Left forelimb (tissue), 1 donor: Measurements from ENCODE around the gene TRIM37.
"Not testable (repeated sequence)": the region's sequence is repeated elsewhere in the genome, so short reads cannot be mapped to it uniquely, and the experiment has no call there.

Experiments
- DNase-seq: peaks from one replicate; pipeline ENCODE4 v3.0.0-alpha.2; 2018; ENCODE audit warnings: low spot score

Gene TRIM37

DNA sequence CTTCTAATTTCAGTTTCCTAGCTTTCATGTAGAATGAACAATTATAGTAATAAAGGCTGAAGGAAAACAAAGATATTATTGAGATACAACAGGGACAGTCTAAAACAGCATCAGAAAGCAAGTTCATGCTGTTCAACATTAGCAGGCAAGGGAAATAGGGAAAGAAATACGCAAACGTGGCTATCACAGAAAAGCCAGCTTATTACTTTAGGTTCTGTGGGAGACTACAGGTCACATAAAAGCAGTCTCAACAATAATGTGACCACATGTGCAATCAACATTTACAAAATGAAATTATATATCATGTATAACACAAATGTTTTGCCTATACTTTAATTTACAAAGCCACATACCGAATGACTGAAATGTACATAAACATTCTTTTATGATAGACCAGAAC, 4.9 kb upstream of the TRIM37 start:
- no peak for DNase-seq

DNA sequence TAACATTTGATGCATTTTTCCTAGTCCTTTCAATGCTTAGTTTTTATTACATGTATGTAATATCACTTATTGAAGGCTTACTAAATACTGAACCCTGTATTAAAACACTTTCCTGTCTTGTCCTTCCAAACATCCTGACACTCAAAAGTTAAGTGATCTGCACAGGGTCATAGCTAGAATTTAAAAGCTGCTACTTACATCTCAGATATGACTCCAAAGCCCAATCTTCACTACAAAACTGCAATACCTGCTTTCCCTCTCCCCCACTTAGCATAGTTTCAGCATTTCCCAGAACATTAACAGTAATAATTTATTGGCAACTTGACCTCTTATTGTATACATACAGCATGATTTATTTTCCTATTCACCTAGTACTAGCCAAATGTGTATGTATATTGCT, 4.3 kb upstream of the TRIM37 start:
- DNase-seq = no peak

DNA sequence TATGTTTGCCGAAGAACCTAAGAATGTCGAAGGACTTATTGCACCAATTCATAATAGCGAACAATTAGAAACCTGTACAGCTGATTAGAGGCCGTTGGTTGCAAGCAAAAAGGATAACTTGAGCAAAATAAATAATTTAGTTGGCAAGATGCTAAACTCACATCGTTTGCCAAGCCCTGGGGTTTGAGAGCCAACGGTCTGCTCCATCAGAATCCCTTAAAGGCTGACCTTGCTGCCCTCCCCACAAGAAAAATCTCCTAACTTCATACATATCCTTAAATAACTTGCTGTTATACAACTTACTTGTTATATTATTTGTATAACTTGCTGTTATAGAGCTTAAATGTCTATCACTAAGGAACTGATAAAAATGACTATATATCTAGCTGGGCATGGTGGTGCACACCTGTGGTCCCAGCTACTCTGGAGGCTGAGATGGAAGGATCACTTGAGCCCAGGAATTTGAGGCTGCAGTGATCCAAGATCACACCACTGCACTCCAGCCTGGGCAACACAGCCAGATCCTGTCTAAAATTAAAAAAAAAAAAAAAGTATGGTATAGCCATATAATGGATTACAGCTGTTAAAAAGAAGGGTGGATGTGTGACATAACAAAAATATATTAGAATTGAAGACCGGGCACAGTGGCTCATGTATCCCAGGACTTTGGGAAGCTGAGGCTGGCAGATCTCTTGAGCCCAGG, 1.9 kb upstream of the TRIM37 start:
- no peak for DNase-seq

- DNase-seq = no peak
Observed at GRCh38 chr17:59107306-59107670, 608 bp upstream of the TRIM37 start.

GRCh38 chr17:59105852-59106462, 723 bp downstream of the TRIM37 start:
- DNase-seq = peak; percentile 75

DNA sequence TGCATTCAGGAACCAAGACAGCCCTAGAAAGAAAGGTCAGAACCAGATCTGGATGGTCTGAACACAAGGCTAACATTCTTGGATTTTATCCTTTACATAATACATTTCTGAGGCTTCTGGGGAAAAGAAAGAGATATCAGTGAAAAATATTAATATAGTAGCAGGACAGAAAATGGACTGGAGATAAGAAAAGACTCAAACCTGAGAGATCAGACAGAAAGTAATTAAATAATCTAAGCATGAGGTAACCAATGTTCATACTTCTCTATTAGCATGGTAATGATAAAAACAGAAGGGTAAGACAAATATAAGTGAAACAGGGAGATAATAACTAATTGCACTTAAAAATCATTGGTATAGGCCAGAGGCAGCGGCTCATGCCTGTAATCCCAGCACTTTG, 5.5 kb downstream of the TRIM37 start:
- no peak for DNase-seq

GRCh38 chr17:59097876-59098275, 8.8 kb downstream of the TRIM37 start:
- no peak for DNase-seq

DNA sequence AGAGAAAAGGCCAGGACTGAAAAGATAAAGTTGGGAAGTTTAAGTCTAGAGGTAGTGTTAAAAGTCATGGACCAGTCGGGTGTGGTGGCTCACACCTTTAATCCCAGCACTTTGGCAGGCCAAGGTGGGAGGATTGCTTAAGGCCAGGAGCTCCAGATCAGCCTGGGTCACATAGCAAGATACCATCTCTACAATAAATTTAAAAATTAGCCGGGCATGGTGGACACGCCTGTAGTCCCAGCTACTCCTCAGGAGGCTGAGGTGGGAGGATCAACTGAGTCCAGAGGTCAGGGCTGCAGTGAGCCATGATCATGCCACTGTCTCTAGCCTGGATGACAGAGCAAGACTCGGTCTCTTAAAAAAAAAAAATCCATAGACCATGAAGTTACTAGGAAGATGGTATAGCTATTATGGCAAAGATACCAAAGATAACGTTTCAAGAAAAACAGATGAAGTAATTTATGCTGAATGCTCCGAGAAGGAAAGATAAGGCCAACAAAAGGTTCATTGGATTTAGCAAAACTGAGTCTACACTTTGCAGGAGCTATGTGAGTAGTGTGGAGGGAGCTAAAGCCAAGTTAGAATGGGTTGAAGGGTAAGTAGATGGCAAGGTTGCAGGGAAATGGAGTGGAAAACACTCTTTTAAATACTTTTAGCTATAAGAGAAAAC, 11.7 kb downstream of the TRIM37 start:
- DNase-seq = no peak

DNA sequence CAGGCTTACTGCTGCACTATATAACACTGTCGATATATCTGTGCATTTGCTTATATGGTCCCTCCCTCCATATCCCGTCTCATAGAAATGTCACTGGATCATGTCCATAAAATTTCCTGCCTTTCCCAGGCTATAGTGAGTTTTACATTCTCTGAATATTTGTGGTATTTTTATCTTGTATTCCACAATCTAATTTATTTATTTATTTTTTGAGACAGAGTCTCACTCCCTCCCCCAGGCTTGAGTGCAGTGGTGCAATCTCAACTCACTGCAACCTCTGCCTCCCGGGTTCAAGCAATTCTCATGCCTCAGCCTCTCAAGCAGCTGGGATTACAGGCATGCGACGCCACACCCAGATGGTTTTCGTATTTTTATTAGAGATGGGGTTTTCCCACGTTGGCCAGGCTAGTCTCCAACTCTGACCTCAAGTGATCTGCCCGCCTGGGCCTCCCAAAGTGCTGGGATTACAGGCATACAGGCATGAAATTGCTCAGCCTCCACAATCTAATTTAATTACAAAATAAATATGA, 12.9 kb downstream of the TRIM37 start:
- no peak for DNase-seq

GRCh38 chr17:59093145-59093701, 13.5 kb downstream of the TRIM37 start:
- DNase-seq = no peak

GRCh38 chr17:59090593-59090992, 16.1 kb downstream of the TRIM37 start:
- DNase-seq = not testable (repeated sequence)

- DNase-seq = no peak
Observed at GRCh38 chr17:59084154-59084553, 22.5 kb downstream of the TRIM37 start.

DNA sequence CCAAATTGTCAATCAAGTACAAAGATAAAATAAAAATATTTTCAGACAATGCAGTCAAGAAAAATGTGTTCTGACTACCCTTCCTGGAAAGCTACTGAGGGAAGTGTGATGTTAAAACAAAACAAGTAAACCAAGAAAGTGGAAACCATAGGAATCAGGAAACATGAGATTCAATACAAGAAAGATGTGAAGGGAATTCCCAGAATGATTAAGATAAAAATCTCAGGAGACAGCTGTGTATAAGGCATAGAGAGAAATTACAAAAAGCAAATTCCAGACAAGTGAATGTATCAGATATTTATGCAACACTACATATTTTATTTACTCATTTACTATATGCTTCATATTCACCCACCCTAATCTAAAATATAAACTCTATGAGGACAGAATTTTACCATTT, 32.2 kb downstream of the TRIM37 start:
- no peak for DNase-seq

DNA sequence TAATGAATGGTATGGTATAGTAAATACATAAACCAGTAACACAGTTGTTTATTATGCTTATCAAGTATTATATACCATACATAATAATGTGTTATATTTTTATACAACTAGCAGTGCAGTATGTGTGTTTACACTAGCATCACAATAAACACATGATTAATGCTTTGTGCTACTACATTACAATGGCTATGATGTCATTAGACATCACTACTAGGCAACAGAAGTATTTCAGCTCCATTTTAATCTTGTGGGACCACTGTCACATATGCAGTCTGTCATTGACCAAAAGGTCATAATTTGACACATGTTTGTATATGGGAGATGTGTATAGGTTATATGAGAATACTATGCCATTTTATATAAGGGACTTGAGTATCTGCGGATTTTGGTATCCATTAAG, 32.7 kb downstream of the TRIM37 start:
- no peak for DNase-seq

- DNase-seq = no peak
Observed at GRCh38 chr17:59069856-59070255, 36.8 kb downstream of the TRIM37 start.

DNA sequence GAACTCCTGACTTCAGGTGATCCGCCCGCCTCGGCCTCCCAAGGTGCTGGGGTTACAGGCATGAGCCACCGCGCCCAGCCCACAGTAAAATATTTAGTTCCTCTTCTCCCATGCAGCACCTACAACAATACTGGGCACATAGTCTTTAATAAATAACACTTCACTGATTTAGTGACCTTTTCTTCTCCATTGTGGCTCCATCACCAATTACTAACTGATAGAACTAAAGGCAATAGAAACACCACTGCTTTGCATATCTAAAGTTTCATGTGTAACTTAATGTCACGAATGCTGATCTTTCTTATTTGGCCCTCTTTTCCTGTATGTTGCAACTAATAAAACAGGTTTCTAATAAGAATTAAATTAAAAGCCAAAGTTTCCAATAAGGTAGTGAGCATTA, 38.9 kb downstream of the TRIM37 start:
- no peak for DNase-seq

DNA sequence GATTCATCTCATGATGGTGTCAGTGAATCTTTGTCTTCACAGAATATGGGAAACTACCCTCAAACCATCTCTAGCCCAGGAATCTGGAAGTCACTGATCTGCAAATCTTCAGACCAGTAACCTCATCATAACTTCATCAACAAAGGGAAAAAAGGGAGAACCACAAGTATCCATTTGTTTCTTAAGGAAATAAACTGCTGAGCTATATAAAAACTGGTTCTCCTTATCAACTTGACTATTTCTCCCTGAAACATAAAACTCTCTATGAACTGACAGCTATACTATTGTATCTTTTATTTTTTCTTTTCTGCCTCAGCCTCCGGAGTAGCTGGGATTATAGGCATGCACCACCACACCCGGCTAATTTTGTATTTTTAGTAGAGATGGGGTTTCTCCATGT, 39.3 kb downstream of the TRIM37 start:
- no peak for DNase-seq

DNA sequence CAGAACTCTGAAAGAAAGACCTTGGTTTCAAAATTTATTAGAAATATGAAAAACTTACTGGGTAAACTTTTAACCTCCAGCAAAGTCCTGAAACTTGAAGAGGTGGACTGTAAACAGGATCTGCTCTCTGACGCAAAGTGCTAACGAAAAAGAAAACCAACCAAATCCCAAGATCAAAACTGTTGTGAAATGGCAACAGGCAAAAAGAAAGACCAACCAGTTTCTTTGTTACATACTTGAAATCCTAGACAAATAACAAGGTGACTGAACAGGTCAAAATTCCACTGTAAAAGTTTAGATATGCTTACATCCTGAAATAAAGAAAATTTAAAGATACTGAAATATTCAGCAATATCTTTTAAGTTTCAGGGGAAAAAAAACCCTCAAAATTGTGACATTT, 44.2 kb downstream of the TRIM37 start:
- no peak for DNase-seq

- DNase-seq = no peak
Observed at GRCh38 chr17:59056857-59057256, 49.8 kb downstream of the TRIM37 start.

- no peak for DNase-seq
Observed at GRCh38 chr17:59049798-59050197, 56.9 kb downstream of the TRIM37 start.

- DNase-seq = no peak
Observed at GRCh38 chr17:59047616-59048015, 59.1 kb downstream of the TRIM37 start.

DNA sequence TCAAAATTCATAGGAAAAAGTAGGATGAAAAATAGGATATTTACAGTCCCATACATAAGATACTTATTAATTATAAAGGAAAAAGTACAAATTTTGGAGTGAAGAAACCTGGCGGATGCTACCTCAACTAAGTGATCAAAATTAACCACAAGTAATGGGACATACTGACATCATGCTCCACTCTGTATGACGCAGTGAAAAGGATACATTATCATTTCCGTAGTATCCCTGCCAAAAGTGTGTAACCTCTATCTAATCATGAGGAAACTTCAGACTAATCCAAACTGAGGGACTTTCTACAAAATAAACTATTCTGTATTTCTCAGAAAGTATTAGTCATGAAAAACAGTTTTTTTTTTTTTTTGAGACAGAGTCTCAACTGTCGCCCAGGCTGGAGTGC, 60.5 kb downstream of the TRIM37 start:
- no peak for DNase-seq

DNA sequence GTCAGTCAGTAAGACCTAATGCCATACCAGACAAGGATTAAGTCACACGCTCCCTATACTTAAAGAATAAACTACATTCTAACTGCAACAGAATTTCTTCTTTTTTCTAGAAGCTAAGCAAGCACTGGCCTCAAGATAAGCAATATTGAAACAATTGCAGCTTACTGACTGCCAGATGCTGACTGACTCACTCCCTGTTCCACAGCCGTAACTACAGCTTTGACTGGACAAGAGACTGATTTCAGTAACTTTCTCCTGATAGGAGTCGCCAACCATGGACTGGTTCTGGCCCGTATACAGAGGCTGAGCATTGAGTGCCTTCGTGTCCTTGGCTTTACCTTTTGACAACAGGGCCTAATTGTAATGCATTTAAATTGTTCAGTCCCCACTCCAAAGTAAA, 67.9 kb downstream of the TRIM37 start:
- no peak for DNase-seq
